Stimulated activated CD4-positive, alpha-beta T cell treated with anti-CD3 and anti-CD28 coated beads, Interleukin-12 subunit alpha, Interleukin-12 subunit beta, amount 100 ng/mL, for 48 hours (primary cell): Measurements from ENCODE around the gene OPTN.
A peak's percentile ranks its signal among the peaks of the same experiment; 100 is the strongest.
"Not testable (repeated sequence)": the region's sequence is repeated elsewhere in the genome, so short reads cannot be mapped to it uniquely, and the experiment has no call there.

Experiments used
- DNase-seq, 3 donors: peaks; one replicate each; pipeline ENCODE4 v3.0.0-alpha.2; 2020; ENCODE audit warnings: low read depth in 2 of 3, low spot score in 1 of 3

Gene OPTN

DNA sequence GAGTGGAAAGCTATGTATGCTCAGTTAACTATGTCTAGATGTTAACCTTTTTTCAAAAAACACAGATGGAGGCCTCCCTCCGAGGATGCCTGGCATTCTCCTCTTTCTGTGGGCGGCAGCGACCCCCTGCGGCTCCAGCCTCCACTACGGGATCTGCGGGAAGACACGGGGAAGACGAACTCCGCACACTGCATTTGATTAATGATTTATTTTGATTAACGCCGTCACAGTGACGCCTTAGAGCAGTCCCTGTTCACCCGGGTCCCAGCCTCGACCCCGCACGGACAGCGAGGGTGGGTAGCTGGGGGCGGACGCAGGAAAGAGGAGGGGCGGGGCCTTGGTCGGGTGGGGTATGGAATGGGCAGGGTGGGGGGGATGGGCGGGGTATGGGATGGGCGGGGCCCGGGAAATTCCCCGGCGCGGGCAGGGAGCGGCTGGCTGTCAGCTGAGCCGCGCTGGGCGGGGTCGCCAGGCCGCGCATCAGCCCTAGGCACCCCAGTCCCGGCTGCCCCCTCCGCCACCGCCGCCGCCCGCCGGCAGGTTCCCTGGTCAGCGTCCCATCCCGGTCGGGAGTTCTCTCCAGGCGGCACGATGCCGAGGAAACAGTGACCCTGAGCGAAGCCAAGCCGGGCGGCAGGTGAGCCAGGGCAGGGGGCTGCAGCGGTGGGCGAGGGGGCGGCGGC, at the start of gene OPTN:
OPTN (plus strand) TSS at position 498 of the 683 bp plus-strand sequence. CDS start 8,960 bp downstream, outside the sequence.
- DNase-seq = peak; percentile 55 to 71 (median 59)

DNA sequence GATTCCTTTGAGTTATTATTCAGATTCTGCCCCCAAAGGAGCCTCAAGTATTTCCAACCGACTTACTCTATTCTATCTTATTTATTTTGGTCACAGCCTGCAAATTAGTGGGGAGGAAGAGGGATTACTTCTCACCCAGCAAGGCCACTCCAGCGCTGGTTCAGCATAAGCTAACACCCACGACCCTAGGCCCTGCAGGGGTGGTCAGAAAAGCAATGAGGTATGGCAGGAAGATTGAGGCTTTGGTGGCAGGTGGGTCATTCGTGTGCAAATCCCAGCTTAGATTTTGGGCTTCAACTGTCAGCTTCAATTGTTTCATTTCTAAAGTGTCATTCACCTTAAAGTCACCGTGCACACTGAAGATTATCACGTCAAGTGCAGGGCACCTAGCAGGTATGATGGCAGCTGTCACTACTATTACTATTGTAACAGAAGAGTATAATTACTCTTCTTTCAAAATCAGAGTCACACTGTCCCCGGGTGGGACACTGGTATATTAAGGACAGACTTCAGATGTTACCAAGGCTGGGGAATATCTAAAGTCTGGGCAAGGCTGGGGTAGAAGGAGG, 48.8 kb upstream of the OPTN start:
- DNase-seq = no peak

GRCh38 chr10:13053208-13053607, 46.8 kb upstream of the OPTN start:
- DNase-seq = not testable (repeated sequence)

- no peak for DNase-seq
Measured at GRCh38 chr10:13053794-13054462, 46.0 kb upstream of the OPTN start.

- no peak for DNase-seq
Measured at GRCh38 chr10:13054844-13055243, 45.1 kb upstream of the OPTN start.

GRCh38 chr10:13056456-13057077, 43.4 kb upstream of the OPTN start:
- no peak for DNase-seq

GRCh38 chr10:13062803-13063202, 37.2 kb upstream of the OPTN start:
- DNase-seq = no peak

DNA sequence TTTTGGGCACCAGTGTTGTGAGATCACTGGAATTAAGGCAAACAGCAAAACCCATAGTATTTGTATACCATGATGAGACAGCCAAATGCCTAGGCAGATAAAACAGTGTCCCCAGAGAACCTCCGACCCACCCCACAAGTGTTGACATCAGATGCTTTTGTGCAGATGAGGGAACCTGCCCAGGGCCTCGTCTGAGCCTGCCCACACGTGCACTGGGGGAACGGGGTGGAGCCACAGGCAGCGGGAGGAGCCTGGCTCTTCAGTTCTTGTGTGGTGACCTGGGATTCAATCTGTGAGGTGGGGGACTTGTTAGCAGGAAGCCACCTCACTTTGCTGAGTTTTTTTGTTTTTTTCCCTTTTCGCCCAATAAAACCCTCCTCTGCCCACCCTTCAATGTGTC, 33.4 kb upstream of the OPTN start:
- no peak for DNase-seq

DNA sequence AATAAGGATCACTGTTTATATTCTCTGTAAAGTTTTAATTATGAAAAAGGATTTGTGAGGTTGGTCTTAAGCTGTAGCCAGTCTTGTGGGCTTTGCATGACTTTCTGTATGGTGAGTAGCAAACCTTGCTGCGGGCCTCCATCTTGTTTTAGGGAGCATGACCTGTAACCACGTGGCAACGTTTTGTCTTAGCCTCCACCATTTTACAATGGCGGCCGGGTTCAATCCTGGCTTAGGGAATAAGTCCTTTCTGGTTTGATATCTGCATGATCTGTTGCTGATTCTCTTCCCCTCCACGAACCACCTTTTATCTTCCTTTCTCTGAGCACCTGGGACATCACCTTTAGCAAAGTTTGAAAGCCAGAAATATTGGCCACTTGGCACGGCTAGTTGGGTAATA, 32.5 kb upstream of the OPTN start:
- DNase-seq = no peak

DNA sequence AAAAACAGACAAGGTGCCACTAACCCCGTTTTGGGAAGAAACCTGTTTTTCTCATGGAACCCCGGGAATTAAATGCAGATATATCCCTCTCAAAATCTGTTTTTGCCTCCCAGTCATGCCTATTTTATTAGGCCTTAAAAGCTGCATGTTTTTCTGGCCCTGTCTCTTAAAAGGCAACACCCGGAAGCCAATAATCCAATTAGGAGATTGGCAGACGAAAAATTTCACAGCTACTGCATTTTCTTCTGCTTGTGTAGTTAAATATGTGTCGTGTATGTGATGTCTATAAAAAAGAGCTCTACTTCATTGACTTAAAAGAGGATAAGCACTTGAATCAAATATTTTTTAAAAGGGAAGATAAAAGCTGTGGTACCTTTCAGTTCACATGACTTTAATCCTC, 31.9 kb upstream of the OPTN start:
- DNase-seq = no peak

GRCh38 chr10:13068484-13068883, 31.5 kb upstream of the OPTN start:
- no peak for DNase-seq

DNA sequence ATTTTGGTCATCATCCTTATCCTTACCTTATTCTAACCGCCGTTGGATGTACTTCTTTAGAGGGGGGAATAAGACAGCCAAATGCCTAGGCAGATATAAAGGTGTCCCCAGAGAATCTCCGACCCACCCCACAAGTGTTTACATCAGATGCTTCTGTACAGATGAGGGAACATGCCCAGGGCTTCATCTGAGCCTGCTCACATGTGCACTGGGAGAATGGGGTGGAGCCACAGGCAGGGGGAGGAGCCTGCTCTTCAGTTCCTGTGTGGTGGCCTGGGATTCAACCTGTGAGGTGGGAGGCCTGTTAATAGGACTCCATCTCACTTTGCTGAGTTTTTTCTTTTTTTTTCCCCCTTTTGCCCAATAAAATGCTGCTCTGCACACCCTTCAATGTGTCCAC, 27.6 kb upstream of the OPTN start:
- no peak for DNase-seq

GRCh38 chr10:13074563-13075451, 25.2 kb upstream of the OPTN start:
- peak; percentile 39 to 60 (median 53) for DNase-seq

GRCh38 chr10:13078912-13079775, 20.8 kb upstream of the OPTN start:
- no peak for DNase-seq

DNA sequence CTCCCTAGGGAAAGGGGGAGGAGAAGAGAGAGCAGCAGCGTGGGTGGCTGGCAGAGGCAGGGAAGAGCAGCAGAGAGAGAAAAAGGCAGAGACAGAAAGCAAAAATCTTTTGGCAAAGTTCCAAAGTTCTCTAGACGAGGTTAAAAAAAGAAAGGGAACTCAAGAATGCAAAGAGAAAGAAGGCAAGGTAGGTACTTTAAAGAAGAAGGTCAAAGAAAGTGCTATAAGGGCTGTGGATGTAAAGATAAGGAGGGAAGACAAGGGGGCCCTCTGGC, 20.2 kb upstream of the OPTN start:
- DNase-seq = no peak

GRCh38 chr10:13080643-13081042, 19.3 kb upstream of the OPTN start:
- DNase-seq = no peak

DNA sequence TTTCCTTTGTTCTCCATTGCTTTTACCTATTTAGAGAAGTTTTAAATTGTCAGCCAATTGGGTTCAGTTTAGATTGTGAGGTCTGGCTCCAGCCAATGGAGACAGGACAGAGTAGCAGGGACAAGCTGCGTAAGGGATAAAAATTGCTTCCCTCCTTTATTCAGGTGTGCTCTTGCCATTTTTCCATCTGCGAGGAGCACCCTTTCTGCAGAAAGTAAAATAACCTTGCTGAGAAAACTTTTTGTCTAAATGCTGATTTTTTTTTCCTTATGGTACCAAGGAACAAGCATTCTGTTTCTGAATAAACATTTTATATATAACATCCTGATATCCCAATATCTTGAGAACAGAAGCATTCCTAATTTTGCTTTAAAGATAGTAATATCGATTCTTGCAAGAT, 16.3 kb upstream of the OPTN start:
- DNase-seq = not testable (repeated sequence)

DNA sequence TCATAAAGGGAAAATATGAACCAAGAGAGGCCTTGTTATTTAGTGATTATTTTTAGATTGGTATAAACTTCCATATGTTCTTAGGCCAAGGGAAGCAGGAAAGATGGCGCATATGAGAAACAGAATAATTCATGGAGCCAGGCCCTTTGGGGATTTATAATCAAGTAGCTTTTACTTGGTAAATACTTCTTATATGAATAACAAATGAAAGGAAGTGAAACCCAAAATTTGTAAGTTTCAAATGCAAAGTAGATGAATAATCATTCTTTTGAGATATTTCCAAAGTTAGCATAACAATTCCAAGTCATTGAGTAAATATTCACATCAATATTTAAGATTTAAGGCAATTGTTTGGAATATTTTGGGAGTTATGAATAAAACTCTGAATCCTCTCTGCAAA, 13.9 kb upstream of the OPTN start:
- no peak for DNase-seq

- DNase-seq = no peak
Measured at GRCh38 chr10:13087601-13087985, 12.4 kb upstream of the OPTN start.

DNA sequence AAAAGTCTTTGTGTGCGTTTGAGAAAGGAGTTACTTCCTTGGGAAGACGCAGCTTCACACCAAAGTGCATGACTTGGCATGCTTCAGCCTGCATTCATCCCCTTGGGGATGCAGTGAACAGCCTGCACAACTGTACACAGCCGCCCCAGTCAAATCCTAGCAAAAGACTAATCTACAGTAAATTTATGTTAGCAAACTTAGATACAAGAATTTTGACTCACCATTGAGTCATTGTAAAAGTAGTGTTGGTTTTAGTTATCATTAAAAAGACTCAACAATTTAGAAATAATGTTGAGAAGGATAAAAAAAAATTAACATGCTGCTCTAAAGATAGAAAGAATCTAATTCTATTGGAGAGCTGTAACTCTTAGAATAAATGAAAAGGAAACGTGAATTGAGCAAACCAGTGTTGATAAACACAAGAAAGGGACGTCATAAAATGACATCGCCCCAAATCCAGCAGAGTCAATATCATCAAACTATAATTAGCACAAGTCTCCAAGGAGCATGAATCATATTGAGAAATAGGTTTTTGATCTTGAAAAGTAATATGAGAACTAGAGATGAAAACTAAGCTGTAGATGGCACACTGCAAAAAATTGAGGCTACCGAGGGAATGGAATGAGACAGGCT, 11.9 kb upstream of the OPTN start:
- no peak for DNase-seq
